Skeletal muscle satellite cell (primary cell): Measurements from ENCODE around the gene ZNF691.
A peak's percentile ranks its signal among the peaks of the same experiment; 100 is the strongest.

ENCODE experiments used
- H3K27me3 ChIP-seq: 2 replicates; pipeline ENCODE4 v1.7.0; 2013; ENCODE audit warnings: low read length; ENCODE audit not compliant: control insufficient read depth, insufficient read depth
- H3K36me3 ChIP-seq: 2 replicates; pipeline ENCODE4 v1.7.0; 2013; ENCODE audit warnings: mild to moderate bottlenecking, control low read depth, low read length; ENCODE audit not compliant: insufficient read depth
- H3K4me1 ChIP-seq: 2 replicates; pipeline ENCODE4 v1.7.0; 2013; ENCODE audit warnings: low read length; ENCODE audit not compliant: control insufficient read depth, insufficient read depth
- H3K4me2 ChIP-seq: 2 replicates; pipeline ENCODE4 v1.7.0; 2013; ENCODE audit warnings: mild to moderate bottlenecking, low read length
- H3K4me3 ChIP-seq: 2 replicates; pipeline ENCODE4 v1.7.0; 2013; ENCODE audit warnings: low read length
- H3K9ac ChIP-seq: 2 replicates; pipeline ENCODE4 v1.7.0; 2013; ENCODE audit warnings: mild to moderate bottlenecking, low read depth, low read length, moderate library complexity
- H3K9me3 ChIP-seq: replicated peaks from 2 replicates; pipeline ENCODE4 v1.7.0; 2013; ENCODE audit warnings: mild to moderate bottlenecking, control low read depth, low read length

The ZNF691 gene

DNA sequence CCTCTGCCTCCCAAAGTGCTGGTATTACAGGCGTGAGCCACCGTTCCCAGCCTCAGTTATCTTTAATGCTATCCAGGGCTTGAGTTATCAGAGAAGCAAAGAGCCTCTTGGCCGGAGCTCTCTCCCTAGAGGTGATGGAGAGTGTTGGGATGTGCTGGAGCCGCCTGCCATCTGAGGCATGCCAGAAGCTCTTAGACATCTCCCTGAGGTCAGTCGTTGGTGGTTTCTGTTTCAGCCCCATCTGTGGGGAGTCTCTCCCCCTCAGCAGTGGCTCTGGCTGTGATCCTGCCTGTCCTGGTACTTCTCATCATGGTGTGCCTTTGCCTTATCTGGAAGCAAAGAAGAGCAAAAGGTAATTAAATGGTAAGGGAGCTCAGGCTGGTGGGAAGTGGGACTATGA, 11.6 kb upstream of the ZNF691 start:
- no peak overlapping the region for H3K4me3 ChIP-seq
- no peaks in the 10 kb centered on the region for H3K4me1 ChIP-seq
- H3K4me2 ChIP-seq = no peak overlapping the region
- H3K9me3 ChIP-seq = no peaks in the 10 kb centered on the region
- no peaks in the 10 kb centered on the region for H3K27me3 ChIP-seq
- no peak overlapping the region for H3K9ac ChIP-seq
- peaks cover 13% of the 10 kb centered on the region for H3K36me3 ChIP-seq

DNA sequence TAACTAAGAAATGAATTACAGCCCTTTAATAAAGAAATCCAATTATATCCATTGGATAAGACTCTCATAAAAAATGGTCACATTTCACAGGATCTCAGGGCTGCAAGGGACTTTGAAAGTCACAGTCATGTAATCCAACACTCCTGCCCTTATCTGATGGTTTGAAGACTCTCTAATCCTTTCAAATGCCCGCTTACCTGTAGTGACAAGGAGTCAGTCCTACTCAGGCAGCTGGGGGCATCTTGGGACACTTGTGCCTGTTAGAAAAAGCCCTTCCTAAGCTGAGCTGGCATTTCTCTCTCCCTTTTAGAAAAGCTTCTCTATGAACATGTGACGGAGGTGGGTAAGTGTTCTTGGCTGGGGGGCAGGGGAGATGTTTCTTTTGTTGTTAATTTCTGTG, 11.0 kb upstream of the ZNF691 start:
- Histone ChIP-seq H3K27me3 (no peaks in the 10 kb centered on the region), H3K9ac (no peak overlapping the region), H3K9me3 (no peaks in the 10 kb centered on the region), H3K4me3 (no peak overlapping the region), H3K4me2 (no peak overlapping the region), H3K4me1 (no peaks in the 10 kb centered on the region), H3K36me3 (peaks cover 8% of the 10 kb centered on the region)

DNA sequence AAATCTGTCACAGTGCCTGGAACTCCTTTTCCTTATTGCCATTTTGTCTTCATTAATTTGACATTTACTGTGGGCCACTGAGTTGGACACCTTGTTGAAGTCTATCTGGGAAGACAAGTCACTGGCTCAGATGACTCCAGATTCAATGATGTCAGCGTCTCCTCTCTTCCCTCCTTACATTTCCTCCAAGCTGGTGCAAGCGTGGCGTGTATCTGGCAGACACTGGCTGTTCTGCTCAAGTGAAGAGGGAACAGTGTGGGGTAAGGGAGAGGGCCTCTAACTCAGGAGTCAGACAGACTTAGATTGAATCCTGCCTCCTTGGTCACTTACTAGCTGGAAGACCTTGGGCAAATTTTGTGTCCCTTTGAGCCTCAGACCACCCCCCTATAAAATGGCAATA, 8.7 kb upstream of the ZNF691 start:
- Histone ChIP-seq H3K9ac (no peak overlapping the region), H3K27me3 (no peaks in the 10 kb centered on the region), H3K4me1 (no peaks in the 10 kb centered on the region), H3K4me3 (no peak overlapping the region), H3K36me3 (peaks cover 8% of the 10 kb centered on the region), H3K9me3 (no peaks in the 10 kb centered on the region), H3K4me2 (no peak overlapping the region)

DNA sequence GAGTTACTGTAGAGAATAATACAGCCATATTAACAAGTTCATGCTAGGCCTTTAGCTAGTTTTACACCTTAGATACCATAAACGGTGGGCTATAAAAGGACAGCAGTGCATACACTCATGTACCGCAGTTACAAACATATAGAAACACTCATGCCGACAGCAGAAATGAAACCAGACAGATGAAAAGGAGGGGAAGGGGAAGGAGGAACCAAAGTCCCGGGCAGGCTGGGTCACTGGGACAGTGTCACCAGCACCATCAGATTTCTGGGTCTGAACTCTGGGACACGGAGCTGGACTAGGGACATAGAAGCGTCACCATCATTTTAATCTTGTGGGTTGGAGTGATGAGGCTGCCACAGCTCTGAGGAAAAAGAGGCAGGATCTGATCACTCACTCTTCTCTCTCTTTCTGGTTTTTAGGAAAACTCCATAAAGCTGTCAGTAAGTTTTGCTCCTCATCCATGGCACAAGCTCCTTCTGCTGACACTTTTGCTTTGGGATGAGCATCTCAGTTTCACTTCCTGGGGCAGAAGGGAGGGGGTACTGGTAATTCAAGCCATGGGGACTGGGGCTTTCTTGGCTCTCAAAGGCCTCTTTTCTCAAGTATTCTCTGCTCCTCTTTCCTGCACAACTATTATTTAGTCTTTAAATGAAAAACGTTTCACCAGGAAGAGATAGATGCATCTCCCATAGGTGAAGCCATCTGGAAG, 7.8 kb upstream of the ZNF691 start:
- no peak overlapping the region for H3K9ac ChIP-seq
- H3K4me3 ChIP-seq = no peak overlapping the region
- H3K36me3 ChIP-seq = peaks cover 12% of the 10 kb centered on the region
- H3K4me2 ChIP-seq = no peak overlapping the region
- H3K4me1 ChIP-seq = no peaks in the 10 kb centered on the region
- no peaks in the 10 kb centered on the region for H3K27me3 ChIP-seq
- H3K9me3 ChIP-seq = no peaks in the 10 kb centered on the region

DNA sequence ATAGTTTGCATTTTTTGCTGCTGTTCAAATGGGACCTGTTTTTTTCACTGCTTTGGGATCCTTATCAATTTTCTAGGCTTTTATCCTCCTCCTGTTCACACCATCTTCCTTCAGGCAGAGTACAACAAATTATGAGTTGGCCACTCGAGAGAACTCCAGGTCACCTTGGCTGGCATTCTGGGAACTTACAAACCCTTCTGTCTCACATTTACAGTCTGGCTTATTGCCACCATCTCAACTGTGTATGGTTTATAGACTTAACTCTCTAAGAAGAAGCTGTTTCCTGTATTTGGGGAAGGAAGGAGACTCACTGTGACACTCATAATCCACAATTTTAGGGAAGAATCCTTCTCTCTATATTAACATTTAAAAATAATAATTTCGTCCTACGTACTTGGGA, 5.4 kb upstream of the ZNF691 start:
- Histone ChIP-seq H3K27me3 (no peaks in the 10 kb centered on the region), H3K4me1 (peaks cover 4% of the 10 kb centered on the region), H3K4me3 (no peak overlapping the region), H3K9me3 (no peaks in the 10 kb centered on the region), H3K36me3 (peaks cover 7% of the 10 kb centered on the region), H3K9ac (no peak overlapping the region), H3K4me2 (no peak overlapping the region)

DNA sequence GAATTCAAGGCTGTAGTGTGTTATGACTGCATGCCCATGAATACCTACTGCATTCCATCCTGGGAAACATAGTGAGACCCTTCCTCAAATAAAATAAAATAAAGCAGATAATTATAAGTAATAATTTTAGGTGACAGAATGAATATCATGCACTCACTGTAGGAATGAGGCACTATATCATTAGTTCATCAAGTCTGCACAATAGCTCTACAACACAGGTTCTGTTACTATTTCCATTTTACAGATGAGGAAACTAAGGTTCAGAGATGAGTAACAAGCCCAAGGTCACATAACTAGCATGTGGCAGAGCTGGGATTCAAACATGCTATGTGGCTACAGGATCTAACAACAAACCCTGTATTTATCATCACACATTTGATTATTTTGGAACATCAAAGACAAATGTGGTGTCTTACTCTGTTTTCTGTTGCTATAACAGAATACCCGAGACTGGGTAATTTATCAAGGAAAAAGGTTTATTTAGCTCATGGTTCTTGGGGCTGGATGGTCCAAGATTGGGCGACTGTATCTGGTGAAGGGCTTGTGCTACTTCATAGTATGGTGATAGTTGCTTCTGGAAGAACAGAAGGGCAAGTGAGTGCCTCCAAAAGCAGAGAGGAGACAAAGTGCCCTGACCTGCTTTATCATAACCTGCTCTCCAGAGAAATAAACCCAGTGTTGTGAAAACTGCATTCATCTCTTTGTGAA, 4.8 kb upstream of the ZNF691 start:
- H3K4me1 ChIP-seq = peaks cover 4% of the 10 kb centered on the region
- H3K4me2 ChIP-seq = no peak overlapping the region
- H3K9ac ChIP-seq = no peak overlapping the region
- H3K36me3 ChIP-seq = peaks cover 7% of the 10 kb centered on the region
- no peak overlapping the region for H3K4me3 ChIP-seq
- H3K9me3 ChIP-seq = no peaks in the 10 kb centered on the region
- no peaks in the 10 kb centered on the region for H3K27me3 ChIP-seq

DNA sequence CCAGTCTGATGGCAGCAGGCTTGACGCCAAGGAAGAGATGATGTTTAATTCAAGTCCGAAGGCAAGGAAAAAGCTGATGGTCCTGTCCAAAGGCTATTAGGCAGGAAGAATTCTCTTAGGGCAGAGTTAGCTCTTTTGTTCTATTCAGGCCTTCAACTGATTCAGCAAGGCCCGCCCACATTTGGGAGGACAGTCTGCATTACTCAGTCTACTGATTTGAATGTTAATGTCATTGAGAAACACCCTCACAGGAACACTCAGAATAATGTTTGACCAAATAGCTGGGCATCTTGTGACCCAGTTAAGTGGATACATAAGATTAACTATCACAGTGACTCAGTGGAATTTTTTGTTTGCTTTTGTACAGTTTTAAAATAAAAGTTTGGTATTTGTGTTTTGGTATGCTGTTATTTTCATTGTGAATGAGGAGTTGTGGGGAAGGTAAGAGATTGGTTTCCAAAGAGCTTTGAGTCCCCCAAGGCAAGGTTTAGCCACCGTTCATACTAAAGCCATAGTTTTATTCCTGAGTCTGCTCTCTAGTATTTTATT, 1.7 kb upstream of the ZNF691 start:
- Histone ChIP-seq H3K9me3 (no peaks in the 10 kb centered on the region), H3K27me3 (no peaks in the 10 kb centered on the region), H3K9ac (no peak overlapping the region), H3K4me1 (peaks cover 15% of the 10 kb centered on the region), H3K36me3 (peaks cover 10% of the 10 kb centered on the region), H3K4me3 (no peak overlapping the region), H3K4me2 (peak overlapping the region; percentile 25)

DNA sequence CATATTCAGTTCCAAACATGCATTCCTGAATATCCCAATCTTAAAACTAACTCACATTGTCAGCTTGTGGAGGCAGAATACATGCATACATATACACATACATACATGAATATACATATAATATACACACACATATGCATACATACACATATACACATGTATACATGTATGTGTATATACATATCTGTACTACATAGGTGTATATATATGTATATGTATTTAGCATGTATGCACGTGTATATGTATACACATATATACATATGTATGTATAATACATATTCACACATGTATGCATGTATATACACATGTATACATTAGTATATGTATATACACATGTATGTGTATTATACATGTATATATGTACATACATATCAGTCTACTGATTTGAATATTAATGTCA, 1.2 kb upstream of the ZNF691 start:
- no peak overlapping the region for H3K4me3 ChIP-seq
- no peaks in the 10 kb centered on the region for H3K27me3 ChIP-seq
- peaks cover 15% of the 10 kb centered on the region for H3K4me1 ChIP-seq
- no peaks in the 10 kb centered on the region for H3K9me3 ChIP-seq
- peak overlapping the region; percentile 98 for H3K4me2 ChIP-seq
- H3K9ac ChIP-seq = no peak overlapping the region
- H3K36me3 ChIP-seq = peaks cover 12% of the 10 kb centered on the region

DNA sequence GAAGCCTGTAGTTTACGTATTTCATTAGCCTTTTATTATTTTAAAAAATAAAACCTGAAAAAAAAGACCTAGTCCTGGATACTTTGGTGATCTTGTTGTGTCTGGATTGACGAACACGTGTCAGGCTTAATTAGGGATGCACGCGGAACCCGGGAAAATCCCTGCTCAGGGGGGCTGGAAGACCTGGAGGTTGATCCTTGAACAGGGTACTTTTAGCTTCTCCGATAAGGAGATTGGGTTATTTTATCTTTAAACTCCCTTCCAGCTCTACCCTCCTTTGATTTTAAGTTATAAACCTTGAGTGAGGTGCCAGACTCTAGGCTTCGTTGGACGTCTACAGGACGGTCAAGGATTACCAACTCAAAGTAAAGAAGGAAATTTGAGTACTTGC, 552 bp upstream of the ZNF691 start:
- Histone ChIP-seq H3K4me2 (peak overlapping the region; percentile 98), H3K4me1 (peaks cover 15% of the 10 kb centered on the region), H3K27me3 (no peaks in the 10 kb centered on the region), H3K9me3 (no peaks in the 10 kb centered on the region), H3K36me3 (peaks cover 17% of the 10 kb centered on the region), H3K9ac (peak overlapping the region; percentile 41), H3K4me3 (peak overlapping the region; percentile 85)

DNA sequence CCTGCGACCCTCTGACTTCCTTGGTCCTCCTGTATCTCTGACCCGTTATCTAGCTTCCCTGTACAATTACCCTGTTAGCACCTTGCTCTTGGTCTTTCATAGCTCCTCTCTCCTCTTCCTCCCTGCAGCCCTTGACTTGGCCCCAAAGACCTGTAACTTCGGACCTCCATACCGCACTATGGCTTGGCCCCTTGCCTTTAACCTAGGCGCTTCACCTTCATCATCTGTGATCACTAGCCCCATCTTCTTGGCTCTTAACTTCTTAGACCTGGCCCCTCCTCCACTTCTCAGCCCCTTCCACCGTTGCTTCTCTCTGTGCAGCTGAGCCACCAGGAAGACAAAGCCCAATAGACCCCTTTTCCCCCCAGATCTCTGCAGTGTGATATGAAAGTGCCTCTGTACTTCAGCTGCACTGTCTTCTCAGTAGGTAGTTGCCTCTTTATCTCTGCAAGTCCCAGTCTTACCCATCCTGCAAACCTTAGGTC, 740 bp downstream of the ZNF691 start:
- Histone ChIP-seq H3K36me3 (peaks cover 30% of the 10 kb centered on the region), H3K4me3 (peak overlapping the region; percentile 85), H3K9me3 (no peaks in the 10 kb centered on the region), H3K4me1 (peaks cover 15% of the 10 kb centered on the region), H3K27me3 (no peaks in the 10 kb centered on the region), H3K4me2 (peak overlapping the region; percentile 98), H3K9ac (peak overlapping the region; percentile 89)

DNA sequence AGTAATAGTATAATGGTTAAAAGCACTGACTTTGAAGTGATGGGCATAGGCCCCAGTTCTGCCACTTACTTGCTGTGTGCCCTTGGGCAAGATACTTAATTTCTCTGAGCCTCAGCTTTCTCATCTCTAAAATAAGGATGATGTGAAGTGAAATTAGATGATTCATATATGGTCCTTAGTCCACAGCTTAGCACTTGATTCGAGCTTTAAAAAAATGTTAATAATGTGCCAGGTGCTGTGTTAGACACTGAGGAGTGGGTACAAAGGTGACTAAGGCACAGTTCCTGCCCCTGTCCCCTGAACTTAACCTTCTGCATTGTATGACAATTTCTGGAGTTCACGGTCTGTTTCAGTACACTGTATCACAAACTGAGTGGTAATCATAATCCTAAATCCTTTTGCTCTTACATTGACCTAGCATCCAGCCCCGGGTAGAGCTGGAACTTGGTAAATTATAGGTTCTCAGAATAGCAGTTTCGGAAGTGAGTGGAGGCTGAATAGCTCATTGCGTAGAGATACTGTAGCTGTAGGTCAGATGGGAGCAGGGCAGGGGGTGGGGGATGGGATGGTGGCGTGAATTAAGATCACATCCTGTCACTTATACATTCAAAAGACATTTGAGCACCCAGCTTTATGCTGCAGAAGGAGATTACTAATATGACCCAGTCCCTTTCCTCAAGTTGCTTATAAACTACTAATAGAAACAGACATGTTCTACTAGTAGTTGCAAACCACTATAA, 1.5 kb downstream of the ZNF691 start:
- Histone ChIP-seq H3K9me3 (no peaks in the 10 kb centered on the region), H3K27me3 (no peaks in the 10 kb centered on the region), H3K4me2 (peak overlapping the region; percentile 98), H3K4me1 (peaks cover 15% of the 10 kb centered on the region), H3K36me3 (peaks cover 25% of the 10 kb centered on the region), H3K4me3 (peak overlapping the region; percentile 85), H3K9ac (no peak overlapping the region)
